NCI-H526 treated with DMSO at 0.1 percent for 48 hours (cell line): ENCODE measurements around the gene MGAT5B.

ENCODE experiments used
- DNase-seq: peaks from one replicate; lab custom pipeline; 2025; lab: John Stamatoyannopoulos, UW

MGAT5B gene

DNA sequence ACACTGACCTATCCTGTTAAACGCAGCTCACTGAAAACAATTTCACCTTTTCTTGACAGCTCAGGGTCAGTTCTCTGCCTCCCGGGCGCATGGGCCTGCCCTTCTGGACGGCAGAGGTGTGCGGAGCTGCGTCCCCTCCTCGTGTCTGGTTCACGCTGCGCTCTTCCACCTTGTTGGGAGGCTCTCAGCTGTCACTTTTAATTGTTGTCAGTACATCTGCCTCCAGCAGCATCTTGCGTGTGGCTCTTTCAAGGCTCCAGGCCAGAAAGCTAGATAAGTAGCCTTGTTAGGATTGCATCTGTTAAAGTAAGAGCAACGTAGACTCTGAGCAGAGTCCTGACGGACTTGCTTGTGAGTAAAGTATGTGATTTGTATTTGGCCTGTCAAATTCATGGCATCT lies 59.4 kb downstream of the MGAT5B start:
- DNase-seq, result no peak

DNA sequence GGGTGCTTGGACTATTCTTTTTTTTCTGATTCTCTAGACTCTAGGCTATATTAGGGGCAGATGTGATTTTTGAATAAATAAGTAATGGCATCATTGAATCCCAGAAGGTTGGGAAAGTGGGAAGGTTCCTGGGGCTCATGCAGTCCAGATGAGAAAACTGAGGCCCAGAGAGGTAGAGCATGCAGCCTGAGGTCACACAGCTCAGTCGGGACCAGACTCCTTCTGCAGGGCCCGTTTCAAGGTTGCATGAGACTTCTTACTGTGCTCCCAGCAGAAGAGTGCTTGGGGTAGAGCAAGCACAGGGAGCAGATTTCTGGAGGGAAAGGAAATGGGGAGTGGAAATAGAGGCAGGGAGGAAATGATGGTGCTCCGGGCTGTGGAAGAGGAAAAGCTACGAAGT lies 59.8 kb downstream of the MGAT5B start:
- no peak for DNase-seq

DNA sequence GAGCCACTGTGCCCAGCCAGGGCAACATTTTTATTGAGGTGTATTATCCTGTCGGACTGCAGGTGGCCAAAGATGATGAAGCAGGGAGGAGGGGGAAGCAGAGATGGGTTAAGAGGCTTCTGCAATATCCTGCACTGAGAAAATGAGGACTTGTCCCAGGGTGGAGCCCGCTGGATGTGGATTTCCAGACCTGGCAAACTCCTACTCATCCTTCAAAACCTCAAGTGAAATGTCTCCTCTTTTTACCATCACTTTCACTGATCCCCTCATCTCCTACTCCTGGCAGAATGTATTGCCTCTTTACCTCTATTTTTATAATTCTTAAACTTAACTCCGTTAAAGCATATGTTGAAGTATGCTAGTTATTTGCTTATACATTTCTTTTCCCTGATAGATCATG lies 60.9 kb downstream of the MGAT5B start:
- DNase-seq, result no peak

DNA sequence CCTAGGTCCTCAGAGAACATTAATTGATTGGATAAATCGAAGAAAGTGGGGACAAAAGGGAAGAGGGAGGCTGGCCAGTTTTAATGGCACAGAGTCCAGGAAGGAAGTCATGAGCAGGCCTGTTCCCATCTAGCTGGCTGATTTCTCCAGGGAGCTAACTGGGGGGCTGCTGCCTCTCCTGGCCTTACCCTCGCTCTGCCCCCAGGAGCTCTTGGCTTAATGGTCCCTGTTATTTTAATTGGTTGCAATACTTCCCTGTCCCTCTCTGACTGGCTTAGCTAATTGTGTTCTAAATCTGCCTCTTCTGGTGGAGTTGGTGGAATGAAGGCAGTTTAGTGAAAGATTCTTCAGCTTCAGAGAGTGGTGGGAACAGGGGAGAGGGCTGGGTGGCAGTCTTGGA lies 61.4 kb downstream of the MGAT5B start:
- DNase-seq, result no peak

DNA sequence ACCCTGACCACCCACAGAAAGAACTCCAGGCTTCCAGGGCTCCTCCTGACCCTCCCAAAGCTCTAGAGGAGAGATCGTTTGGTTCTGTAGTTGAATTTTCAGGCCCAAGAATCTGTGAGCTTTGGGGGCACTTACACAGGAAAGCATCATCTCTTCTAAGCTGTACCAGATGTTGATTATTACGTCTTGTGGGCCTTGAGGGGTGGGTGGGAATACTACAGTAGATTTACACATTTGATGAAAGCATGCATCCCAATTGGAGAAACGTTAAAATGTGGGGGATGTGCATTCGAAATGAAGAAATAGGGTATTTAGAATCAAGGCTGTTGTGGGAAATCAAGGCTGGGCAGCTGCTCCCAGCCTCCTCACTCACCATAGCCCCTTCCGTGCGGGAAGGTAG lies 61.9 kb downstream of the MGAT5B start:
- DNase-seq, result no peak

DNA sequence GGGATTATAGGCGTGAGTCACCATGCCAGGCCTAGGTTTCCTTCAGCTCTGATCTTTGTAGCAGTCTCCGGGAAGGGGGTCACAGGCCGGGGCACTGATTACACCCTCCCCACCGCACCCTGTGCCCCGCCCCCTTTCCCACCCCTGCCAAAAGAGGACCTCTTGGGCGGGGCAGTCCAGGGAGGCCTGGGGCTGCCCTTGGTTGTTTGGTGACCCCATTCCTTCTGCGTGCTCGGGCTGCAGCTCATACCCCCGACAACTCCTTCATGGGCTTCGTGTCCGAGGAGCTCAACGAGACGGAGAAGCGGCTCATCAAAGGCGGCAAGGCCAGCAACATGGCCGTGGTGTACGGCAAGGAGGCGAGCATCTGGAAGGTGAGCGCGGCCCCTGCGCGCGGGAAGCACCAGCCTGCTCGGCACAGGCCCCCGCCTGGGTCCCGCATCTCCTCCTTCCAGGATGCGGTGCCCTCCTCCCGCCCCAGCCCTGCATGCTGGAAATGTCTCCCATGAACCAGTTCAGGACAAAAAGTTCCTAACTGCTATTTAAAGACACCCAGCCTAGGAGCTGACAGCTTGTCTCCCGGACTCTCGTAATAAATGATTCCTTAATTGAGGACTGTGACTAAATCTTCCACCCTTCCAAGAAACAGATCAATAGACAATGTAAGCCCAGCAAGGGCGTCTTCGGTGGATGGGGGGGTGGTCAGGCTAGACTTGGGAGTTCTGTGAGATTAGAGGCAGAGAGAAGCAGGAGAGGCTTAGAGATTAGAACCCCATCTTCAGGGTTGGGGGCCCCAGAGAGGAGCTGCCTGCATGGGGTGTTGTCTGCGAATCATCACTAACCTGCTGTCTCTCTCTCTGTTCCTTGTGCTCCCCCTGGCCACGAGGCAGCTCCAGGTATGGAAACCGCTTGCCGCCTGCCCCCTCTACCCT lies 64.5 kb downstream of the MGAT5B start:
- DNase-seq, result no peak

DNA sequence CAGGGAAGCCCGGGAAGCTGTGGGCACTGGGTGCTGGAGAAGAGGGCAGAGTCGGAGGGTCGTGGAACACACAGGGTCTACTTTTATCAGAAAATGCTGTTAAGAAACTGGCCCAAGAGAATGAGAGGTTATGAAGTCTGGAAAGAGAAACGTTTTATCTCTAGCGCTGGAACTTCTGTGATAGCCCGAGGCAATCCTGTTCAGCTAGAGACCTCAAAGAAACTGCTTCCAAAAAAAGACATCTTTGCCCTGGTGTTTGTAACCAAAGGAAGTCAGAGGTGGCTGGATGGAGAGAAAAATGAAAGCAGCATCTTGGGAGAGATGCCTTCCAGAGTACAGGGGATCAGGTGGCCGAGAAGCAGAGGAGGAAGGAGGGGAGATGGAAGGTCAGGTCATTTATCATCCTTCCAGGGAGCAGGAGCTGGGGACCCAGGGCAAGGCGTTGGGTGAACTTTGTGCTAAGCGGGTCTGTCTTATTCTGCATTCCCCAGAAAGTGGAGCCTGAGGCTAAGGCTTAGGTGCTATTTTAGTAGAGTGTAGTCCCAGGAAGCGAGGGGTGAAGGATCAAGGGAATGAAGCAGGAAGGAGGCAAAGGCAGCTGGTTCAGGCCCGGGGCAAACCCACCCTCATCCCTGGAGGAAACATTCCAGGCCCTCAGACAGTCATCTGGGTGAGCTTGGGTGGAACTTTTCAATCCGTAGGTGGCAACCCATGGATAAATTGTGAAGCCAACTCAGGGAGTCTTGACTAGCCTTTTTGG lies 66.5 kb downstream of the MGAT5B start:
- no peak for DNase-seq

DNA sequence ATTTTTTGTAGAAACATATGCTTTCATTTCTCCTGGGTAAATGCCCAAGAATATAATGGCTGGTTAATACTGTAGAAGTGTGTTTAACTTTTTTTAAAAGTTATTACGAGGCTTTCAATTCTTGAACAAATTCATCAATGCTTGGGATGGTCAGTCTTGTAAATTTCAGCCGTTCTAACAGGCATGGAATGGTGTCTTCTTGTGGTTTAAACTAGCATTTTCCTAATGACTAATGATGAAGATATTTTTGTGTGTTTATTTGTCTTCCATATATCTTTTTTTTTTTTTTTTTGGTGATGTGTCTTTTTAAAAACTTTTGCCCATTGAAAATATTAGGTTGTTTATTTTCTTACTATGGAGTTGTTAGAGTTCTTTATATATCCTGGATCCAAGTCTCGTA lies 67.1 kb downstream of the MGAT5B start:
- DNase-seq, result no peak

DNA sequence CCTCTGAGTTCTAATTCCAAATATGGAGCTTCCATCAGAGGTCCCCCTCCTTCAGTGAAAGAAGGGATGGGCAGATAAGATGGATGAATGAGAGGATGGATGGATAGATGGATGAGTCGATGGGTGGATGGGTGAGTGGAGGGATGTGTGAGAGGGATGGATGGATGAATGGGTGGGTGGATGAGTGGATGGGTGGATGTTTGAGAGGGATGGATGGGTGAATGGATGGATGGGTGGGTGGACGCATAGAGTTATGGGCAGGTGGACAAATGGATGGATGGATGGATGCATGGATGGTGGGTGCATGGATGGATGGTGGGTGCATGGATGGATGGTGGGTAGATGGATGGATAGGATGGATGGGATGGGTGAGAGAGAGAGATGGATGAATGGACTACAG lies 69.0 kb downstream of the MGAT5B start:
- no peak for DNase-seq

DNA sequence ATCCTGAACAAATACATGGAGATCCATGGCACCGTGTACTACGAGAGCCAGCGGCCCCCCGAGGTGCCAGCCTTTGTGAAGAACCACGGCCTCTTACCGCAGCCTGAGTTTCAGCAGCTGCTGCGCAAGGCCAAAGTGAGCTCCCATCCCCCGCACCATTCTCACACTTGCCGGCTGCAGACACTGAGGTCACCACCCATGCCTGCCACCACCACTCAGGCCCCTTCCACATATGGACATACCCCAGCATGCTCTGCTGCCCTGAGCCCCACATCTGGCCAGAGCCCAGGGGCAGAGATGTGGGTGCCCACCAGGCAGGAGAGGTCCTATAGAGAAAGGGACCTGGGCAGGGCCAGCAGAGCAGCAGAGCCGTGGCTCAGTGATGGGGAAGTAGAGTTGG lies 69.8 kb downstream of the MGAT5B start:
- DNase-seq, result no peak

DNA sequence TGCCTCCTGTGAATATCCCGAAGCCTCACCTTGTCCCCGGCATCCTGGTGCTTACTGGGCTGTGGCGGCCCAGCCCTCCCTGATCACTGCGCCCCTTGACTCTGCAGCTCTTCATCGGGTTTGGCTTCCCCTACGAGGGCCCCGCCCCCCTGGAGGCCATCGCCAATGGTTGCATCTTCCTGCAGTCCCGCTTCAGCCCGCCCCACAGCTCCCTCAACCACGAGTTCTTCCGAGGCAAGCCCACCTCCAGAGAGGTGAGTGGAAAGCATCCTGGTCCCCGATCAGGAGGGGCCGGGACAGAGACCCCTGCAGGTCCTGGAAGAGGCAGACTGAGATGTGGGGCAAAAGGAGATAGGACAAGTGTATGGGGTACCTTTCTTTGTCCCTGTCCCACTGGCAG lies 72.1 kb downstream of the MGAT5B start:
- DNase-seq, result no peak

DNA sequence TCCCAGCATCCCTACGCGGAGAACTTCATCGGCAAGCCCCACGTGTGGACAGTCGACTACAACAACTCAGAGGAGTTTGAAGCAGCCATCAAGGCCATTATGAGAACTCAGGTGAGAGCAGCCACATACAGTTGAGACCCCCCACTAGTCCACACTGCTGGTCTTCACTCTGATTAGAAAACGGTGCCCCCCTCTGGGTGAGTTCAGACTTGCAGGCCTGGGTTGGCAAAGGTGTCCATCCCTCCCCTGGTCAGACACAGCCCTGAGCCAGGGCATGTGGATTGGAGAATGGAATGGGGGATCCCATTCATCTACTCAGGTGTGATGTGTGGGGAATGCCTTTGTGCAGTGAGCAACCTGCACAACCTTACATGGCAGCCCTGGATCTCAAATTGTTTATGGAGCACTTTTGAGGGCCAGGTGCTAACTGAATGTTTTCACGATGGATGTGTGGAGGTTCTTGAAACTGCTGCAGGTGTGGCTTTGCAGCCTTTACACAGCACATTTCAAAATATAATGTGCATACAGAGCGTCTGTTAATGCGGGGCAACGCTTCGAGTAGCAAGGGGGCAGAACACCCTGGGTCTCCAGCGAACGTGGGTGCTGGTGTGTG lies 72.6 kb downstream of the MGAT5B start:
- DNase-seq, result no peak

DNA sequence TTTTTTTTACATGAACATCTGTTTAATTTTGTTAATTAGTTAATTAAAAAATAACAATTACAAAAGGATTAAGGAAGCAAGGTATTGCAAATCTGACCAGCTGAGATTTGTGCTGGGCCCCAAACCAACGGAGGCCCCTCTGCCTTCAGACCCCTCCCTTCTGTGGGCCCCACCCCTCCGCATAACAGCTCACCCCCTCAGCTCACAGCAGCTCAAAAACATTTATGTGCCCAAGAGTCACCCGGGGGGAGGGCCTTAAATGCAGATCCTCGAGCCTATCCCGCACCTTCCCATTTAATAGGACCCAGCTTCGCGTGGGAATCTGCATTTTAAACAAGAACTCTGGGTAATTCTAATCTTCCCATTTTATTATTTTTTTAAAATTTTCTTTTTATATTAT lies 75.0 kb downstream of the MGAT5B start:
- no peak for DNase-seq

DNA sequence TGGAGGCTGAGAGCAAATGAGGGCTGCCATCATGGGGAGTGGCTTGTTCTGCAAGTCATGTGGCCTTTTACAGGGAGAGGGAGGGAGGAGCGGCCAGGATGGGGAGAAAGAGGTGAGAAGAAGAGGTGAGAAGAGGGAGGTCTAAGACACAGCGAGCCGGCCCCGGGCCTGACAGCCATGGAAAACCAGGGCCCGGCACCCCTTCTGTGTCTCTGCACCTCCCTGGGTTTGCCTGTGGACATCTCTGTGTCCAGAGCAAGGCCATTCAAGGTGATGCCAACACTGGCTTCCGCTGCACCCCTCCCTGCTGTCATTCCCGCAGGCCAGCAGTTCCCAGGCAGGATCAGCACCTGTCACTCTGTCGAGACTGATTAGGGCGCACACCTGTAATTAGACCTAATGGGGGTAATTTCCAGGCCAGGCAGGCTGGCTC lies 75.6 kb downstream of the MGAT5B start:
- no peak for DNase-seq

DNA sequence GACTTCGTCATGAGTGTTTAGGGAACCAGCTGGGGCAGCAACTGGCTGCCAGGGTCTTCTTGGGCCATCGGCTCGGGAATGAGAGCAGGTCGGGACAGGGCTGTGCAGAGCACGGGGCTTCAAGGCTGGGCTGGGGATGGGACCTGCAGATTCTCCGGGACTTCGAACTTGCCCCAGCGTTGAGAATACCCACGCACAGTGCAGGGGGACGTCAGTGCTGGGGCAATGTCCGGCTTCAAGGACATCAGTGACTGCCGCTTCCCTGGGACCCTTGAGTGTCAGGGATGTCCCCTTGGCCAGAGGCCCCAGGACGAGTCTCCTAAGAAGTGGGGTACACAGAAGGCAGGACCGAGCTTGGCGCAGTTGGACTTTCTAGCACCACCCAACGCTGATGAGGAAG lies 76.3 kb downstream of the MGAT5B start:
- DNase-seq, result no peak

DNA sequence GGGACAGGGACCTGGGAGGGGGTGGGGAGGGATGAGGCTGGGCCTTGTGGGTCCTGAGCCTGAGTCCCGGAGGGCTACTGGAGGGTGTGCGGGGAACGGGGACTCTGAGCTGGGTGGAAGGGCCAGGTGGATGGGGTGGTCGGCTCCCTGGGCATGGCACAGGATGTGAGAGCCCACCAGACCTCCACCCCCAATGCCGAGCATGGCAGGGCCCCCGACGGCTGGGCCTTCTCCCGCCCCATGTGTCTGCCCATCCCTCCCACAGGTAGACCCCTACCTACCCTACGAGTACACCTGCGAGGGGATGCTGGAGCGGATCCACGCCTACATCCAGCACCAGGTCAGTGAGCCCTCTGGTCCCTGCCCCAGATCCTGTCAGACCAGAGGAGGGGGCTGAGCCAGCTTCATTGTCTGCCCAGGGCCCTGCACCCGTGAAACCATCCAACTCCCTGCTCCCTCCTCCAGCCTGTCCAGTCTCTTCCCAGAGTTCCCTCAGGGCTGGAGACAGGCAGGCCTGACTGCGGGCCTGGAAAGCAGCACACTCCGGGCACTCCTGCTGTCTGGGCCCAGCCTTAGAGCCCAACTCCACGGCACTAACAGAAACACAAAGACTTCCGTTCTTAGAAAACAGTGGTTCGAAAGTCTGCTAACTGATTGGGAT lies 78.0 kb downstream of the MGAT5B start:
- DNase-seq, result no peak

DNA sequence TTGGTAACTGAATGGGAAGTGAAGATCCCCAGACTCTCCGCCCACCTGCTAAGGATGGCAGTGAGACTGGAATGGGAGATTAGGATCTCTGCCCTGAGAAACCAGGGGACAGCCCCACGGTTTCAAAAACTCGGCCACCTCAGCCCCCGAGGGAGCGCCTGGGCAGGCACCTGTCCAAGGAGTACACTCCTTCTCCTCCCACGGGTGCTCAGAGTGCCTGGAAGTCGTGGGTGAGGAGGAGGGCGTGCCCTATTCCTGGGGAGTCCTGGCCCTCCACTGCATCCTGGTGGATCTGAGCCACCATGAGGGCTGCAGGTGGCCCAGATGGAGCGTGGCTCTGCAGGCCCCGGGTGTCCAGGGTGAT lies 78.5 kb downstream of the MGAT5B start:
- DNase-seq, result no peak

DNA sequence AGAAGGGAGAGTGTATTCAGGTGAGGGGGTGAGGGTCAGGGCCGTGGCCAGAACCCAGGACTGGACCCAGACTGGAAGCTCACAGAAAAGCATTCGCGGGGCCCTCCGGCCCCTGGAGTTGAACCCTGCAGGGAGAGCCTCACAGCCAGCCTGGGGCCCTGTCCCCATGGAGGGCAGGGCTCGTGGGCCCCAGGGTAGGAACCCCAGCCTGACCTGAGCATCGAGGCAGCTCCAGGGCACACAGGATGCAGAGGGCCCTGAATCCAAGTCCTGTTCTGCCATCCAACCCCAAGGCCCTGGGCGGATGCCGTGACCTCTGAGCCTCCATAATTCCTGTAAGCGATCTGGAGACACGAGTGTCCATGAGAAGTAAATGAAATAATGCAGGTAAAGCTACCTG lies 79.1 kb downstream of the MGAT5B start:
- no peak for DNase-seq

DNA sequence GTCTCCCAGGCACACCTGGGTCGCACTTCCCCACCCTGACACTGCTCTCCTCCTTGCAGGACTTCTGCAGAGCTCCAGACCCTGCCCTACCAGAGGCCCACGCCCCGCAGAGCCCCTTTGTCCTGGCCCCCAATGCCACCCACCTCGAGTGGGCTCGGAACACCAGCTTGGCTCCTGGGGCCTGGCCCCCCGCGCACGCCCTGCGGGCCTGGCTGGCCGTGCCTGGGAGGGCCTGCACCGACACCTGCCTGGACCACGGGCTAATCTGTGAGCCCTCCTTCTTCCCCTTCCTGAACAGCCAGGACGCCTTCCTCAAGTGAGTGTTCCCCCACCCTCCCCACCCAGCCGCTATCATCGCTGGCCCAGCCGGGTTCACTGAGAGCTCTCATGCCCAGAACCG lies 79.6 kb downstream of the MGAT5B start:
- no peak for DNase-seq

DNA sequence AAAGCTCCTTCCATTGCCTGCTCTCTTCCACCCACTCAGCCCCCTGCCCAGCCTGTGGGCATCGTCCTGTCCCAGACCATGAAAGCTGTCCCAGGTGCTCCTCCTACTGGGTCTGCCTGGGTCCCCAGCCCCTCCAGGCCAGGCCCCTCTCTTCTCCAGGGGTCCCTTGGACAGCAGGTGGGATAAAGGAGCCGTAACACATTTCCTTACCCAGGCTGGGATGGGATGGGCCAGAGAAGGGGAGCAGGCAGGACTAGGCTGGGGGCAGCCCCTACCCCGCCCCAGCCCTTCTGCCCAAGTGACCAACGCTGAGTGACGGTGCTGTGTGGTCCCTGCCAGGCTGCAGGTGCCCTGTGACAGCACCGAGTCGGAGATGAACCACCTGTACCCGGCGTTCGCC lies 80.1 kb downstream of the MGAT5B start:
- DNase-seq, result no peak

DNA sequence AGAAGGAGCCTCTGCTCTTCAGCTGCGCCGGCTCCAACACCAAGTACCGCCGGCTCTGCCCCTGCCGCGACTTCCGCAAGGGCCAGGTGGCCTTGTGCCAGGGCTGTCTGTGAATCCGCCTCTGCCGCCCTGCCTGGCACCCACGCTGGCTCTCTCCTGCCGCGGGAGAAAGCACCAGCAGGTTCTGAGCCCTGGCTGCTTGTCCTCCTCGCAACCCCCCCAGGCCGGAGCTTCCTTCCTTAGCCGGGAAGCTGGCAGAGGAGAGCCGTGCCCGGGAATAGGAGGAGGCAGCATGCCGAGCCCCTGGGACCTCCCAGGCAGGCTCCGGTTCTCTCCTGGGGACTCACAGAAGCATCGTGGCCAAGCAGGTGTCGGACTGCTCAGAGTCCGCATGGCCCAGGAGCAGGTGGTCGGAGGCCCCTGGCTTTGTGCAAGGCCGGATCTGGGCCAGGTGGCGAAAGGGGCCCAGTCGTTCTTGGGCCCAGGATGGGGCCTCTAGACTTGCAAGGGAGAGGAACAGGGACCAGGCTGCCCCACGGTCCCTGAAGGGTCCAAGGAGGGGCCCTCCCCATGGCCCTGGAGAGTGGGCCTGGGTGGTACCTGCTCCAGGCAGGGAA lies 80.6 kb downstream of the MGAT5B start:
- DNase-seq, result no peak
